Testis (tissue), 3 donors: Measurements from ENCODE around the gene NT5C. TPM values are rescaled to one million over a fixed set of nuclear protein-coding genes. Genes with fewer than 3 reads are reported as not detected.
A peak's percentile ranks its signal among the peaks of the same experiment; 100 is the strongest.
"Not testable (repeated sequence)": the region's sequence is repeated elsewhere in the genome, so short reads cannot be mapped to it uniquely, and the experiment has no call there.

Source experiments
- DNase-seq: peaks from one replicate; pipeline ENCODE4 v3.0.0-alpha.2; 2019
- H3K27ac ChIP-seq, 2 donors: fragments of 200-600 bp; sonication (generic); one replicate each; pipeline ENCODE4 v1.5.1; 2019
- H3K27me3 ChIP-seq: fragments of 200-600 bp; sonication (generic); one replicate; pipeline ENCODE4 v1.5.1; 2019
- H3K36me3 ChIP-seq: fragments of 200-600 bp; sonication (generic); one replicate; pipeline ENCODE4 v1.5.1; 2017; ENCODE audit warnings: low read depth; ENCODE audit errors: missing control alignments
- H3K4me1 ChIP-seq: fragments of 200-600 bp; sonication (generic); one replicate; pipeline ENCODE4 v1.5.1; 2019
- H3K4me3 ChIP-seq, 2 donors: fragments of 200-600 bp; sonication (generic); one replicate each; pipeline ENCODE4 v1.5.1; 2017 to 2019
- H3K9me3 ChIP-seq: fragments of 200-600 bp; sonication (generic); one replicate; pipeline ENCODE4 v1.5.1; 2017
- CTCF ChIP-seq, 3 experiments: fragments of 450-650 bp in 2 of 3; fragments of 200-600 bp in 1 of 3; sonication (generic) in 1 of 3; IDR thresholded peaks; one replicate each; pipeline ENCODE4 v1.5.1; 2016 to 2019; ENCODE audit warnings: antibody characterized with exemption in 3 of 3, mild to moderate bottlenecking in 2 of 3, moderate library complexity in 1 of 3
- POLR2A ChIP-seq: fragments of 450-650 bp; IDR thresholded peaks from one replicate; pipeline ENCODE4 v1.6.1; 2017; ENCODE audit warnings: antibody characterized with exemption, mild to moderate bottlenecking, moderate library complexity
- WGBS, 2 donors: methylation state at CpG; one replicate each; pipeline ENCODE4 v1.1.5; 2018; 5-methylcytosine and 5-hydroxymethylcytosine counted together
- intact Hi-C: fragments of 100-400 bp; cut with DNase I; formaldehyde crosslinking; loops from one replicate; pipeline ENCODE4 v1.15.1; 2023; ENCODE audit warnings: low total_unique reads
- polyA plus RNA-seq: library from polyadenylated mRNA; stranded (reverse); fragments of 350-450 nt; fragmentation: Illumina TruSeq; extraction: RNeasy Lipid Tissue Mini Kit (QIAGEN cat#74804); gene quantifications from one replicate; pipeline ENCODE4 v1.2.3, GENCODE V29; 2014; ENCODE audit warnings: low read depth, low replicate concordance; ENCODE audit not compliant: insufficient read depth
- total RNA-seq, 2 donors: library from RNA; depleted of rRNA; stranded (reverse); fragments of >200 nt; gene quantifications; one replicate each; pipeline ENCODE4 v1.2.3, GENCODE V29; 2016

The NT5C gene
- total and polyA plus RNA-seq, 3 donors from 2014 or later: 22.2 to 83.6 (median 76.5) TPM

GRCh38 chr17:75138519-75138918, 7.0 kb upstream of the NT5C start:
- intact Hi-C loops: no loop called here
- no peaks in the 10 kb centered on the region for H3K27me3 ChIP-seq
- no peaks in the 10 kb centered on the region for H3K36me3 ChIP-seq
- peaks cover 24% of the 10 kb centered on the region for H3K4me1 ChIP-seq
- no peak overlapping the region for H3K4me3 ChIP-seq
- TF ChIP-seq CTCF (IDR thresholded peaks at IDR 0.05) (no peak), POLR2A (no peak)
- DNase-seq: no peak
- H3K9me3 ChIP-seq: no peaks in the 10 kb centered on the region
- WGBS, 2 donors: 80 to 89% methylated on average over 5 of the region's 5 CpGs
- H3K27ac ChIP-seq: peak overlapping the region in 1 of 2 donors; percentile 9

- DNase-seq, H3K27me3 ChIP-seq, intact Hi-C loops, H3K9me3 ChIP-seq, H3K4me3 ChIP-seq, H3K27ac ChIP-seq, H3K36me3 ChIP-seq: not testable (repeated sequence)
- H3K4me1 ChIP-seq: peaks cover 24% of the 10 kb centered on the region
- WGBS, 2 donors: 93 to 94% methylated on average over 9 of the region's 9 CpGs
These were observed 6.2 kb upstream of the NT5C start for GRCh38 chr17:75137762-75138161.

DNA sequence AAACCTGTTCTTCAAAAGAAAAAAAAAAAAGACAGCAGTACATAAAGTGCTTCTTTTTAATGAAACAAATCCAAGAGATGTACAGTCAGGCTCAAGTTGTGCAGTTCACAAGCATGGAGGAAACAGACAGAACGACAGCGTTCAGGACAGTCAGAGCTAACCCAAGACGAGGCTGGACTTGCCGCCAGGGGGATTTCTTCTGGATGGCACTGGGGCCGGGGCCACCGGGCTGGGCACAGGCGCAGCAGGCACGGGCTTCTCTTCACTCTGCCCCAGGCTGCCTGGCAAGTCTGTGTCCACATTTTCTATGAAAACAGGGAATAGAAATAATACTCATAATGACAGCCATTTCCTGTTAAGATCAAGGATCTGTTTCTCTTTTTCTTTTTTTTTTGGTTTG, 4.4 kb upstream of the NT5C start:
- H3K27me3 ChIP-seq: no peaks in the 10 kb centered on the region

DNA sequence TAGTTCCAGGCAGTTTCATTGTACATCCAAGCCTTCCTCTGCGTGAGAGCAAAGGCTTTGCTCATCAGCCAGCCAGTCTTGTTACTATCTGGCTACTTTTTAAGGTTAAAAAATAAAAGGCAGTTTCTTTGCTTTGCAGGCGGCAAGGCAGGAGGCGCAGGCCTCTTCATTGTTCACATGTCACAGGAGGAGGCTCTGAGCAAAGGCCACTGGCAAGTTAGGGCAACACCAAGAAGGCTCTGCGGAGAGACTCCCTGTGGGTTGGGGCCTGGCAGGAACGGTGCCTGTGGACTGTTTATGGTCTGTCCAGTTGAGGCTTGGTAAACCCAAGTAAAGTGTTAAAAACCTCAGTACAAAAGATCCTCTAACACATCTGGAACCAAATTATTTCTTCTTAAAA, 3.9 kb upstream of the NT5C start:
- WGBS, 2 donors: 28 to 37% methylated on average over 5 of the region's 5 CpGs
- no peak for TF ChIP-seq POLR2A
- TF ChIP-seq CTCF (IDR thresholded peaks at IDR 0.05): no peak

More for the DNA sequence above, 4.4 kb upstream of the NT5C start:
- Histone ChIP-seq H3K4me3 (no peak overlapping the region), H3K9me3 (no peaks in the 10 kb centered on the region), H3K36me3 (no peaks in the 10 kb centered on the region), H3K27ac (peak overlapping the region; percentile 53 to 72), H3K4me1 (peaks cover 33% of the 10 kb centered on the region)
- 52 to 62% methylated on average over 8 of the region's 8 CpGs for WGBS, 2 donors
- intact Hi-C loops: no loop called here
- TF ChIP-seq POLR2A: no peak
- TF ChIP-seq CTCF (IDR thresholded peaks at IDR 0.05): no peak
- DNase-seq: no peak

DNA sequence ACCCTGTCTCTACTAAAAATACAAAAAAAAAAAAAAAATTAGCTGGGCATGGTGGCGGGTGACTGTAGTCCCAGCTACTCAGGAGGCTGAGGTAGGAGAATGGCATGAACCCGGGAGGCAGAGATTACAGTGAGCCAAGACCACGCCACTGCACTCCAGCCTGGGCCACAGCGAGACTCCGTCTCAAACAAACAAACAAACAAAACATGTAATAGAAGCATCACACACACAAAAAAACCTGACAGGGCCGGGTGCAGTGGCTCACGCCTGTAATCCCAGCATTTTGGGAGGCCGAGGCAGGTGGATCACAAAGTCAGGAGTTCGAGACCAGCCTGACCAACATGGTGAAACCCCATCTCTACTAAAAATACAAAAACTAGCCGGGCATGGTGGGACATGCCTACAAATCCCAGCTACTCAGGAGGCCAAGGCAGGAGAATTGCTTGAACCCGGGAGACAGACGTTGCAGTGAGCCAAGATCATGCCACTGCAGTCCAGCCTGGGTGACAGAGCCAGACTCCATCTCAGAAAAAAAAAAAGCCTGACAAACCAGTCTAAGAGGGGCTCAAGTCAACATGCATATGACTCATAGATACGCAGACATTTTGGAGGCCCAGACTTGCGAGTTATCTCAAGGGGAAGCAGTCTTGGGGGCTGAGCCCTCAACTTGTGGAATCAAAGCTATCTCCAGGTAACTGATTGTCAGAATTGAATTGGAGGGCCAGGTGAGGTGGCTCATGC, 2.2 kb upstream of the NT5C start:
- H3K9me3 ChIP-seq, H3K36me3 ChIP-seq, intact Hi-C loops, H3K27me3 ChIP-seq, H3K4me3 ChIP-seq, DNase-seq: not testable (repeated sequence)
- WGBS, 2 donors: 89 to 92% methylated on average over 14 of the region's 14 CpGs
- peak overlapping the region in 1 of 2 donors; percentile 72 for H3K27ac ChIP-seq
- peaks cover 27% of the 10 kb centered on the region for H3K4me1 ChIP-seq

More for the DNA sequence above, 3.9 kb upstream of the NT5C start:
- H3K27me3 ChIP-seq: no peaks in the 10 kb centered on the region
- intact Hi-C loops: no loop called here
- H3K36me3 ChIP-seq: no peaks in the 10 kb centered on the region
- peak overlapping the region; percentile 53 to 72 for H3K27ac ChIP-seq
- H3K4me1 ChIP-seq: peaks cover 30% of the 10 kb centered on the region
- no peak for DNase-seq
- no peaks in the 10 kb centered on the region for H3K9me3 ChIP-seq
- no peak overlapping the region for H3K4me3 ChIP-seq

GRCh38 chr17:75133001-75133400, 1.5 kb upstream of the NT5C start:
- Histone ChIP-seq H3K36me3 (no peaks in the 10 kb centered on the region), H3K9me3 (no peaks in the 10 kb centered on the region), H3K27ac (no peak overlapping the region), H3K4me3 (no peak overlapping the region), H3K27me3 (no peaks in the 10 kb centered on the region), H3K4me1 (peaks cover 27% of the 10 kb centered on the region)
- 75 to 83% methylated on average over 3 of the region's 3 CpGs for WGBS, 2 donors
- intact Hi-C loops: no loop called here
- DNase-seq: no peak
- no peak for TF ChIP-seq CTCF (IDR thresholded peaks at IDR 0.05)
- TF ChIP-seq POLR2A: no peak

DNA sequence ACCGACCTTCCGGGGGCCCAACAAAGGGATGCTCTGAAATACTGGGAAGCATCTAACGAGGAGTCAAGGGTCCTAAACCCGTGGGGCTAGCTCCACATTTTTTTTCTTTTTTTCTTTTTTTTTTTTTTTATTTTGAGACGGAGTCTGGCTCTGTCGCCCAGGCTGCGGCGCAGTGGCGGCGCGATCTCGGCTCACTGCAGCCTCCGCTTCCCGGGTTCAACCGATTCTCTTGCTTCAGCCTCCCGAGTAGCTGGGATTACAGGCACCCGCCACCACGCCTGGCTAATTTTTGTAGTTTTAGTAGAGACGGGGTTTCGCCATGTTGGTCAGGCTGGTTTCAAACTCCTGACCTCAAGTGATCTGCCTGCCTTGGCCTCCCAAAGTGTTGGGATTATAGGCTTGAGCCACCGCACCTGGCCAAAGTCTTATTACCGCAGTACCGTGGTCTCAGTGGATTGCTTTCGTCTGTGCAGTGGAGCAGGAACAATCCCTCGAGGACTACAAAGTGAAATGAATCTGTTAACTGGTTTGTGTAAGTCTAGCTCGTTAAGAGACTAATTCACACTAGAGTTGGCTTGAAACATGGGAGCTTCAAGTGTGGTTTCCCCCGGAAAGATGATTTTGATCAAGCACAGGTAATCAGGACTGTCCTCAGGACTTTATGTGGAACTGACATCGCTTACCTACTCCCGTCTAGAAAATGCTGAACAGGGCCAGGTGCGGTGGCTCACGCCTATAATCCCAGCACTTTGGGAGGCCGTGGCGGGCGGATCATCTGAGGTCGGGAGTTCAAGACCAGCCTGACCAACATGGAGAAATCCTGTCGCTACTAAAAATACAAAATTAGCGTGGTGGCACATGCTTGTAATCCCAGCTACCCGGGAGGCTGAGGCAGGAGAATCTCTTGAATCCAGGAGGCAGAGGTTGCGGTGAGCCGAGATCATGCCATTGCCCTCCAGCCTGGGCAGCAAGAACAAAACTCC, 767 bp upstream of the NT5C start:
- H3K36me3 ChIP-seq, DNase-seq, H3K9me3 ChIP-seq, H3K27me3 ChIP-seq, intact Hi-C loops: not testable (repeated sequence)
- WGBS, 2 donors: 54 to 66% methylated on average over 37 to 40 of the region's 40 CpGs
- H3K27ac ChIP-seq: peak overlapping the region; percentile 76 to 87
- peaks cover 27% of the 10 kb centered on the region for H3K4me1 ChIP-seq
- H3K4me3 ChIP-seq: peak overlapping the region; percentile 69 to 81
